Lung (tissue), 12 donors: ENCODE results near the gene NAT8L. TPM values are rescaled to one million over a fixed set of nuclear protein-coding genes. Genes with fewer than 3 reads are reported as not detected.

Experiments used
- ATAC-seq: fragments of 200-7000 bp; cut with Tn5 transposase; one replicate; pipeline ENCODE4 v1.9.1; 2020; ENCODE audit warnings: moderate number of reproducible peaks; ENCODE audit not compliant: insufficient read depth, low FRiP score
- DNase-seq, 3 donors: peaks; one replicate each; pipeline ENCODE4 v3.0.0-alpha.2; 2013 to 2017
- H3K27ac ChIP-seq, 2 donors: one replicate each; pipeline ENCODE4 v1.5.1; 2013; ENCODE audit warnings: mild to moderate bottlenecking in 2 of 2, moderate library complexity in 2 of 2, control low read depth in 1 of 2, inconsistent platforms in 1 of 2, low read depth in 1 of 2, low read length in 1 of 2
- H3K27me3 ChIP-seq, 3 donors: one replicate each; pipeline ENCODE4 v1.5.1; 2013; ENCODE audit warnings: low read length in 2 of 3; ENCODE audit not compliant: control insufficient read depth in 3 of 3, insufficient read depth in 3 of 3
- H3K36me3 ChIP-seq, 4 donors: one replicate each; pipeline ENCODE4 v1.5.1; 2013; ENCODE audit warnings: low read length in 4 of 4, mild to moderate bottlenecking in 1 of 4, moderate library complexity in 1 of 4; ENCODE audit not compliant: control insufficient read depth in 4 of 4, insufficient read depth in 4 of 4
- H3K4me1 ChIP-seq, 5 donors: one replicate each; pipeline ENCODE4 v1.5.1; 2013; ENCODE audit warnings: low read length in 5 of 5, mild to moderate bottlenecking in 2 of 5, moderate library complexity in 1 of 5; ENCODE audit not compliant: control insufficient read depth in 5 of 5, insufficient read depth in 5 of 5
- H3K4me3 ChIP-seq: one replicate; pipeline ENCODE4 v1.5.1; 2013; ENCODE audit warnings: mild to moderate bottlenecking, control low read depth, moderate library complexity
- H3K9ac ChIP-seq, 2 donors: one replicate each; pipeline ENCODE4 v1.5.1; 2013; ENCODE audit warnings: low read length in 2 of 2, control low read depth in 1 of 2; ENCODE audit not compliant: insufficient read depth in 1 of 2
- H3K9me3 ChIP-seq, 4 donors: one replicate each; pipeline ENCODE4 v1.5.1; 2013; ENCODE audit warnings: low read length in 3 of 4, mild to moderate bottlenecking in 1 of 4, moderate library complexity in 1 of 4; ENCODE audit not compliant: control insufficient read depth in 4 of 4, insufficient read depth in 3 of 4
- WGBS, 2 donors: extraction: QIAGEN DNeasy Blood & Tissue Kit; methylation state at CpG; one replicate each; pipeline ENCODE4 v1.1.7; 2013; 5-methylcytosine and 5-hydroxymethylcytosine counted together
- polyA plus RNA-seq, 2 donors: library from polyadenylated mRNA; stranded (reverse); fragments of 200-250 nt; gene quantifications; one replicate each; pipeline ENCODE4 v1.2.1, GENCODE V29; 2013
- total RNA-seq, 2 donors: library from RNA; depleted of rRNA in 1 of 2; stranded (reverse); fragments of >200 nt in 1 of 2; gene quantifications; one replicate each; pipeline ENCODE4 v1.2.1, GENCODE V29; 2014 to 2021
- TF ChIP-seq, protein P1 (sequence below): IDR thresholded peaks from 2 replicates; pipeline ENCODE4 v1.5.1; 2012; ENCODE audit warnings: mild to moderate bottlenecking; ENCODE audit errors: control extremely low read depth, extremely low read depth
- donor health status: control.
- donor health status: control.
- donor health status: Bipolar disorder and iron deficiency.
- donor health status: healthy.
- donor health status: DM: yes; HTN: yes; CAD: no.

NAT8L gene
- total and polyA plus RNA-seq, 4 donors = 0.05 to 0.46 (median 0.17) TPM

DNA sequence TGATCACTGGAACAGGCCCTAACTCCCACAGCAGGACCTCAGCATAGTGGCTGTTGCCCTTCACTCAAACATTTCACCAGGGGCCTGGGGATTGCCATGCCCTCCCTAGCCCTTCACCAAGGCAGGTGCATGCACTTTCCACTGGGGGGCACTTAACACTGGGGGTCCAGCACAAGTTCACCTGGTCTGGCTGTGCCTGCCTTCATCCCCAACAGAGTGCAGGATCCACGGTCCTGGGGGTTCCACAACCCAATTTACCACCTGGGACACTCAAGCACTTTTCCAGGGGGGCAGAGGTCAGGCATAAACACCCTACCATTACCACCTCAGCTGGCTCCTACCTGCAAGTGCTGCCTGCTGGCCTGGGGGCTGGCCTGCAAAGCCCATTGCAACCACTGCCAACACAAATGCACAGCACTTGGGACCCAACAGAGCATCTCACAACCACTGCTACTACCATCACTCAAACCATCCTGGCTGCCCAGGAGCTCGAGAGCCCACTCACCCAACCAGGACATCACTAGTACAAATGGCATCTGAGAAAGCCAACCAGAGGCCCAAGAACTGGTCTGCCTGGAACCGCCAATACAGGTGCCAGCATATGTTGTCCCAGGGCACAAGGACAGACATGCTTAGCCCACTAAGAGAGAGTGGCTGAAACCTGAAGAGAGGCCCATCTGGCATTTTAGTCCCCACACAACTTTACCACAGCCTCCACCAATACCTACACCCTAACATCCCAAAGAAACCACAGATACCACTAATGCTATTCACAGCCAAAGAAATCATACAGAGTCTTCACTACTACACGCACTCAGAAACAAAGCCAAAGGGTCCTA, 43.1 kb downstream of the NAT8L start:
- no peak for DNase-seq
- ATAC-seq = no peak
- Histone ChIP-seq H3K9me3 (peaks cover 0 to 16% (median 8%) of the 10 kb centered on the region in 4 donors), H3K4me1 (no peaks in the 10 kb centered on the region), H3K36me3 (no peaks in the 10 kb centered on the region), H3K27me3 (peaks cover 0 to 4% (median 4%) of the 10 kb centered on the region in 3 donors), H3K27ac (no peak overlapping the region), H3K4me3 (no peak overlapping the region), H3K9ac (no peak overlapping the region)
- 83 to 87% methylated on average over 4 of the region's 4 CpGs for WGBS, 2 donors
- TF ChIP-seq, protein P1, sequence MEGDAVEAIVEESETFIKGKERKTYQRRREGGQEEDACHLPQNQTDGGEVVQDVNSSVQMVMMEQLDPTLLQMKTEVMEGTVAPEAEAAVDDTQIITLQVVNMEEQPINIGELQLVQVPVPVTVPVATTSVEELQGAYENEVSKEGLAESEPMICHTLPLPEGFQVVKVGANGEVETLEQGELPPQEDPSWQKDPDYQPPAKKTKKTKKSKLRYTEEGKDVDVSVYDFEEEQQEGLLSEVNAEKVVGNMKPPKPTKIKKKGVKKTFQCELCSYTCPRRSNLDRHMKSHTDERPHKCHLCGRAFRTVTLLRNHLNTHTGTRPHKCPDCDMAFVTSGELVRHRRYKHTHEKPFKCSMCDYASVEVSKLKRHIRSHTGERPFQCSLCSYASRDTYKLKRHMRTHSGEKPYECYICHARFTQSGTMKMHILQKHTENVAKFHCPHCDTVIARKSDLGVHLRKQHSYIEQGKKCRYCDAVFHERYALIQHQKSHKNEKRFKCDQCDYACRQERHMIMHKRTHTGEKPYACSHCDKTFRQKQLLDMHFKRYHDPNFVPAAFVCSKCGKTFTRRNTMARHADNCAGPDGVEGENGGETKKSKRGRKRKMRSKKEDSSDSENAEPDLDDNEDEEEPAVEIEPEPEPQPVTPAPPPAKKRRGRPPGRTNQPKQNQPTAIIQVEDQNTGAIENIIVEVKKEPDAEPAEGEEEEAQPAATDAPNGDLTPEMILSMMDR = no peak

DNA sequence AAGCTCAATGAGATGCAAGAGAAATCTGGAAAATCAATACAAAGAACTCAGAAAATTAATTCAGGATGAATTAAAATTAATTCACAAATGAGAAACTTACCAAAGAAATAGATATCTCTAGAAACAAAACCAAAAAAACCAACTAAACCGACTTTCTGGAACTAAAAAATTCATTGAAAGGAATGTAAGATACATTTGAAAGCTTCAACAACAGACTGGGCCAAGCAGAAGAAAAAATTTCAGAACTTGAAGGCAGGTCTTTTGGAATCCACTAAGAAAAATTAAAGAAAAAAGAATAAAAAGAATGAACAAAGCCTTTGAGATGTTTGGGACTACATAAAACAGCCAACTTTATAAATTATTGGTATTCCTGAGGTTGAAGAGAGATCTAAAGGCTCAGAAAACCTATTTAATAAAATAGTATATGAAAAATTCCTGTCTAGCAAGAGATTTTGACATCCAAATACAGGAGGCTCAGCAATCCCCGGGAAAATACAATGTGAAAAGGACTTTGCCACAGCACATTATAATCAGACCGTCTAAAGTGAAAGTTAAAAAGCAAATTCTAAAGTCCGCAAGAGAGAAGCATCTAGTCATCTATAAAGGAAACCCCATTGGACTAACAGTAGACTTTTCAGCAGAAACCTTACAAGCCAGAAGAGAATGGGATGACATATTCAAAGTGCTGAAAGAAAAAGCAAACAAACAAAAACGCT, 44.2 kb downstream of the NAT8L start:
- H3K27me3 ChIP-seq = peaks cover 0 to 4% (median 4%) of the 10 kb centered on the region in 3 donors
- H3K4me3 ChIP-seq = no peak overlapping the region
- H3K9me3 ChIP-seq = peaks cover 0 to 18% (median 8%) of the 10 kb centered on the region in 4 donors
- no peak for ATAC-seq
- TF ChIP-seq, protein P1 = no peak
- H3K27ac ChIP-seq = no peak overlapping the region
- DNase-seq = no peak
- 93 to 94% methylated on average over 5 of the region's 5 CpGs for WGBS, 2 donors
- no peaks in the 10 kb centered on the region for H3K36me3 ChIP-seq
- no peak overlapping the region for H3K9ac ChIP-seq
- H3K4me1 ChIP-seq = no peaks in the 10 kb centered on the region

DNA sequence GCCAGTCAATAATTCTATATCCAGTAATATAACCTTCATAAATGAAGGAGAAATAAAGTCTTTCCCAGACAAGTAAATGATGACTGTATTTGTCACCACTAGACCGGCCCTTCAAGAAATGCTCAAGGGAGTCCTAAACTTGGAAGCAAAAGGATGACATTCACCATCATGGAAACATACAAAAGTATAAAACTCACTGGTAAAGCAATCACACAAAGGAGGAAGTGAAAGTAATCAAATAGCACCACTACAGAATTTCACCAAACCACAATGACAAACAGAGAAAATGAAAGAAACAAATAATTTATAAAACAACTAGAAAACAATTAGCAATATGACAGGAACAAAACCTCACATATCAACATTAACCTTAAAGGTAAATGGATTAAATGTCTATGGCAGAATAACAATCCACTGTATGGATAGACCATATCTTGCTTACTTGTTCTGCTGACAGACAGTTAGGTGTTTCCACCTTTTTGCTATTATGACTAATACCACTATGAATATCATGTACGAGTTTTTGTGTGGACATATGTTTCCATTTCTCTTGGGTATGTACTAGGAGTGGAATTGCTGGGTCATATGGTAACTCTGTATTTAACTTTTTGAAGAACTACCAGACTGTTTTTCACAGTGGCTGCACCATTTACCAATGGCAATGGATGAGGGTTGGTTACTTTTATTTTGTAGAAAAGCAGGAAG, 44.9 kb downstream of the NAT8L start:
- H3K9me3 ChIP-seq = peaks cover 0 to 18% (median 8%) of the 10 kb centered on the region in 4 donors
- H3K27me3 ChIP-seq = peaks cover 0 to 4% (median 0%) of the 10 kb centered on the region in 3 donors
- no peaks in the 10 kb centered on the region for H3K36me3 ChIP-seq
- H3K9ac ChIP-seq = no peak overlapping the region
- DNase-seq = no peak
- TF ChIP-seq, protein P1 = no peak
- no peaks in the 10 kb centered on the region for H3K4me1 ChIP-seq
- WGBS, 2 donors = 84 to 92% methylated on average over 2 of the region's 2 CpGs
- no peak overlapping the region for H3K27ac ChIP-seq
- no peak overlapping the region for H3K4me3 ChIP-seq
- ATAC-seq = no peak
